Measurements from ENCODE around the gene SUGCT.
"Not testable (repeated sequence)": the region's sequence is repeated elsewhere in the genome, so short reads cannot be mapped to it uniquely, and the experiment has no call there.

The SUGCT gene

GRCh38 chr7:40134428-40135316 is at the start of gene SUGCT, which contains the start of gene MPLKIP:
TSS of gene SUGCT (plus strand) at chr7:40135005.
TSS of gene MPLKIP (minus strand) at chr7:40134622. CDS start at chr7:40134567, 55 bp downstream.
- DNase-seq (peak; percentile 86), ATAC-seq (peak; percentile 90)

DNA sequence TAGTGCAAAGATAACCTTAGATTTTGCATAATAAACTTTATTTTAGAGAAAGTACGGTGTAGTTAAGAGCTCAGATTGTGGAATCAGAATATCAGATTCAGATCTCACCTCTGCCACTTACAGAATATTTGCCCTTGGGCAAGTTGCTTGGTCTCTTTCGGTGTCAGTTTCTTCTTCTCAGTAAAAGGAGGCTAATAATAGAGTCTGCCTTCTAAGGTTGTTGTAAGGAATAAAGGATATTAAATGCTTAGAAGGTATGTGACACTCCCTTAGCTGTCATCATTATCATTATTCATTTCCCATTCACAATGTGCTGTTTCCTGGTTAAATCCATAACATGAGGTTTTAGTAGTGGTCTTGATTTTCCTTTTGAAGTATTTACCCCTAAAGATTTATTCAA is 42.6 kb upstream of the SUGCT start:
- ATAC-seq, result no peak
- DNase-seq, result no peak

DNA sequence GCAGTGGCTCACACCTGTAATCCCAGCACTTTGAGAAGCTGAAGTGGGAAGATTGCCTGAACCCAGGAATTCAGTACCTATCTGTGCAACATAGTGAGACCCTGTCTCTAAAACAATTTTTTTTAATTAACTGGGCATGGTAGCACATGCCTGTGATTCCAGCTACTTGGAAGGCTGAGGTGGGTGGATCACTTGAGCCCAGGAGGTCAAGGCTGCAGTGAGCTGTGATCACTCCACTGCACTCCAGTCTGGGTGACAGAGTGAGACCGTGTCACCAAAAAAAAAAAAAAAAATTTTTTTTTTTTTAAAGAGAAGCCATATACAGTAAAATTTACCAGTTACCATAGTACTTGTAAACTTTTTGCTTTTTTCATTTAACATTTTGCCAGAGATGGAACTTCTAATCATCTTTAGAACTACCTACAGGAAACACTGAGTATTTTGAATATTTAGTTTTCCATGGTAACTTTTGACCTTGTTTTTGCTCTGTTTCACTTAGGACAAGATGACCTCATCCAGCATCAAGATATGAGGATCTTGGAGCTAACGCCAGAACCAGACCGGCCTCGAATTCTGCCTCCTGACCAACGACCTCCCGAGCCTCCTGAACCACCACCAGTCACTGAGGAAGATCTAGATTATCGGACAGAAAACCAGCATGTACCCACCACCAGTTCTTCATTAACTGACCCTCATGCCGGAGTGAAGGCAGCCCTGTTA is 41.0 kb upstream of the SUGCT start:
- ATAC-seq, result no peak
- DNase-seq, result no peak

DNA sequence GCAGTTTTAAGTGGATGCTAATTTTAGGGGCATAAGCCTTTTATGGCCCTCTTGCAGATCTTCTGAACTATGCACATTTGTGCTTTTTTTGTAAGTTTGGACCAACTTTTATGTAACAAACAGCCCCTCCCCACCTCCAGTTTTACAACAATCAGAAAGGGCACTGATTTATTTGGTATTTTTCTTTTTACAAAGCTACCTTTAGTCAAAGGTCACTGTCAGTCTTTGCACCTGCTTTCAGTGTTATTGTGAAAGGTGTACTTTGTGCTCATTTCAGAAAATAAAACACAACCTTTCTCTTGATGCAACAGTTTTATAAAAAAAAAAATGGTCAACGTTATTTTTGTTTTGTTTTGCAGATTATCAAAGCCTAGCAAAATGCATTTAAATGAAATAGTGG is 39.6 kb upstream of the SUGCT start:
- no peak for DNase-seq
- ATAC-seq, result no peak

- no peak for DNase-seq
- ATAC-seq, result no peak
Observed at GRCh38 chr7:40095695-40096327, 39.0 kb upstream of the SUGCT start.

- ATAC-seq (no peak), DNase-seq (no peak)
Observed at GRCh38 chr7:40097728-40098127, 37.1 kb upstream of the SUGCT start.

DNA sequence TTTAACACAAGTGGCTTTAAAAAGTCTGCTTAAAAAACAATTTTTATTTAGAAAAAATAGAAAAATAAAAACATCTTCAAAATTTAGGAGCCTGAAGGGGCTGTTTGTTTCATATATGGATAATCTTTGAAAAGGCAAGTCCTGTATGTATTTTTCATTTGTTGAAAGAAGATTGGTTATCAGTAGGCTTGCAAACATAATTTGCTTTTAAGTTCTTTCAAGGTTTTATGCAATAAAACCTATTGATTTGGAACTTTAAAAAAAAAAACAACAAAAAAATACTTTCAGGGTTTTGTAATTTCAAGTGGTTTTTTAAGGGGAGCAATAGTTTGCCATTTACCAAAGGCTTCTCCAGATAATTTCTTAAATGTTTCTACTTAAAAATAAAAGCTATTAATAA is 36.0 kb upstream of the SUGCT start:
- ATAC-seq (no peak), DNase-seq (no peak)

GRCh38 chr7:40099837-40100236 is 35.0 kb upstream of the SUGCT start:
- DNase-seq (no peak), ATAC-seq (no peak)

DNA sequence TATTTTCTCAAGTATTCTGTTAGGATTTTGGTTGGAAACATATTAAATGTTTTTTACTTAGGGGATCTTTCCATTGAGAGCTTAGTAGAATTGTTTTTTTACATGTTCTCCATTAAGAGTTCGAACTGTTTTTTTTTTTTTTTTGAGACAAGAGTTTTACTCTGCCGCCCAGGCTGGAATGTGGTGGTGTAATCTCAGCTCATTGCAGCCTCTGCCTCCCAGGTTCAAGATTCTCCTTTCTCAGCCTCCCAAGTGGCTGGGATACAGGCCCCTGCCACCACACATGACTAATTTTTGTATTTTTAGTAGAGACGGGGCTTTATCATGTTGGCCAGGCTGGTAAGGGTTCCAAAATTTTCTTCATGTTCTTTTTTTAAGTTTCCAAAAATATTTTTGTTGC is 33.6 kb upstream of the SUGCT start:
- ATAC-seq (no peak), DNase-seq (no peak)

DNA sequence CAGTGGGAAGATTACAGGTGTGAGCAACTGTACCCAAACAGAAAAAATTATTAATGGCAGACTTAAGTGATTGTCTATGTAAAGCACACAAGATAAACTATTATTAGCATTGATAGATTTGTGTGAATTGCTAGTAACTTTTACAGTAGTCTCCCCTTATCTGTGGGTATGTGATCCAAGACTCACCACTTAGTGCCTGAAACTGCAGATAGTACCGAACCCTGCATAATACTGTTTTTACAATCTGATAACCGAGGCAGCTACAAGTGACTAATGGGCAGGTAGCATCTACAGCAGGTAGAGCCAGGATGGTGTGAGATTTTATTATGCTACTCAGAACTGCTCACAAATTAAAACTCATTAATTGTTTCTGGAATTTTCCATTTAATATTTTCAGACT is 31.9 kb upstream of the SUGCT start:
- DNase-seq (no peak), ATAC-seq (no peak)

GRCh38 chr7:40105879-40106473 is 28.8 kb upstream of the SUGCT start:
- DNase-seq (no peak), ATAC-seq (no peak)

DNA sequence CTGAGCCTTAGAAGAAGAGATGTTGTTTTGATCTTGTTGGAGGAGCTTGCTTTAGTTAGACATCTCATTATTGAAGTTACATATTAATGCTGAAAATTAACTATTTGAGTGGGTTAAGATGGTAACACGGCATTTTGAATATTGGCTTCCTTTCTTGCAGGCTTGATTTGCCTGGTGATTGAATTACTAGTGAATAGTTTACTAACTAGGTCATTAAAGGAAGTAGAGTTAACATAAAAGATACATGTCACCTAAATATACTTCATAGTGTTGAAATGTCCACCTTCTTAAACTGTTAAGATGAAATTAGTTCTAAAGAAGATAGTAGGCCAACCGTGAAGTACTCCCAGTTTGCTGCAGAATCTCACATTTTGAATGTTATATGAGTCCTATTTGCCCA is 18.9 kb upstream of the SUGCT start:
- ATAC-seq (no peak), DNase-seq (no peak)

- DNase-seq, ATAC-seq: not testable (repeated sequence)
Observed at GRCh38 chr7:40117199-40117598, 17.6 kb upstream of the SUGCT start.

- DNase-seq, ATAC-seq: not testable (repeated sequence)
Observed at GRCh38 chr7:40118201-40118600, 16.6 kb upstream of the SUGCT start.

DNA sequence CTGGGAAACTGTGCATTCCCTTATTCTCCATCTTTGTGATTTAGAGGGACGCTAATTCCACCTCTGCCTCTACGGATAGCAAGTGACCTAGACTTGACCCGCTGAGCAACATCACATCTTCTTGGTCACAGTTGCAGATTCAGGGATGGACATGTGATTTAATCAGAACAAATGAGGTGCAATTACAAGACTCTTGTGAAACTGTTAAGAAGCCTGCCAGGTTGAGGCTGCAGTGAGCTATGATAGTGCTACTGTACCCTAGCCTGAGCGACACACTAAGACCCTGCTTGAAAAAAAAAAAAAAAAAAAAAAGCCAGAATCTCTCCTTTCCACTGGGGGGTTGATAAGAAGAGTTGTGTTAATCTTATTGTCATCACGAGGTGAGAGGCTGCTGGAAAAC is 14.8 kb upstream of the SUGCT start:
- DNase-seq (no peak), ATAC-seq (no peak)

- ATAC-seq, DNase-seq: not testable (repeated sequence)
Observed at GRCh38 chr7:40122100-40122939, 12.5 kb upstream of the SUGCT start.

DNA sequence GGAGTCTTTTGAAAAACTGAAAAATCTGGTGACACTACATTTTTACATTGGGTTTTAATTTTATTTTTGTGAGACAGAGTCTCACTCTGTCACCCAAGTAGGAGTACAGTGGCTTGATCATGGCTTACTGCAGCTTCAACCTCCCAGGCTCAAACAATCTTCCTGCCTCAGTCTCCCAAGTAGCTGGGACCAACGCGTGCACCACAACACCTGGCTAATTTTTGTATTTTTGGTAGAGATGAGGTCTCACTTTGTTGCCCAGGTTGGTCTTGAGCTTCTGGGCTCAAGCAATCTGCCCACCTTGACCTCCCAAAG is 11.9 kb upstream of the SUGCT start:
- ATAC-seq (no peak), DNase-seq (no peak)

- ATAC-seq (no peak), DNase-seq (no peak)
Observed at GRCh38 chr7:40133561-40134427, 1.0 kb upstream of the SUGCT start.

DNA sequence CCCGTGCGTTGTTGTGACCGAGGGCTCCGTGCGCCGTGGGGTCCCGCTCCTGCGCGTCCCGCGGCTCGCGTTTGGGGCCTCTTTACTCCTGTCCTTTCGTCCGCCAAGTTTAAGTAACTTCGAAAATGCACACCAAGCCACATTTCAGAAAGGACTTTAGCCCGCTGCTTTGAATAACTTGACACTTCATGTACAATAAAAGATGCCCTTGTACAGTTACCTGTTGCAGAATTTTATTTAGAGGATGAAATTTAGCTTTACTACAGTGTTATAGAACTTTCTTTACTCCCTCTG is 459 bp downstream of the SUGCT start:
- no peak for ATAC-seq
- no peak for DNase-seq

DNA sequence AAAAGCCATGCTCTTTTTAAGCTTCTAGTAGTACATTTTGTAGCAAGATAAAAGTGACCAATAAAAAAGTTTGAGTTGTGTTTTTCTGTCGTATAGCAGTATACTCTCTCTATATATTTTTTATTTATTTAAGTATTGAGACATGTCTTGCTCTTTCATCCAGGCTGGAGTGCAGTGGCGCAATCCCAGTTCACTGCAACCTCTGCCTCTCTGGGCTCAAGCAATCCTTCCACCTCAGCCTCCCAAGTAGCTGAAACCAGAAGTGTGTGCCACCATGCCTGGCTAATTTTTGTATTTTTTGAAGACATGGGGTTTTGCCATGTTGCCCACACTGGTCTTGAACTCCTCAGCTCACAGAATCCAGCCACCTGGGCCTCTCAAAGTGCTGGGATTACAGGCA is 2.8 kb downstream of the SUGCT start:
- ATAC-seq (no peak), DNase-seq (no peak)

- no peak for ATAC-seq
- no peak for DNase-seq
Observed at GRCh38 chr7:40138973-40139372, 4.2 kb downstream of the SUGCT start.
